Fibroblast of skin of abdomen (primary cell): ENCODE results near the gene TRPM1. TPM values are rescaled to one million over a fixed set of nuclear protein-coding genes. Genes with fewer than 3 reads are reported as not detected.

ENCODE experiments used
- DNase-seq: peaks from one replicate; pipeline ENCODE4 v3.0.0-alpha.2; 2013
- polyA plus RNA-seq, 2 experiments: library from polyadenylated mRNA; unstranded; fragments of 120-200 nt; gene quantifications; one replicate each; pipeline ENCODE4 v1.2.1, GENCODE V29; 2013; ENCODE audit not compliant: insufficient read length in 2 of 2

The TRPM1 gene
- polyA plus RNA-seq (2013, experiment 1 of 2; ENCODE audit: insufficient read length), result 0.14 TPM
- polyA plus RNA-seq (2013, experiment 2 of 2; ENCODE audit: insufficient read length), result not detected

DNA sequence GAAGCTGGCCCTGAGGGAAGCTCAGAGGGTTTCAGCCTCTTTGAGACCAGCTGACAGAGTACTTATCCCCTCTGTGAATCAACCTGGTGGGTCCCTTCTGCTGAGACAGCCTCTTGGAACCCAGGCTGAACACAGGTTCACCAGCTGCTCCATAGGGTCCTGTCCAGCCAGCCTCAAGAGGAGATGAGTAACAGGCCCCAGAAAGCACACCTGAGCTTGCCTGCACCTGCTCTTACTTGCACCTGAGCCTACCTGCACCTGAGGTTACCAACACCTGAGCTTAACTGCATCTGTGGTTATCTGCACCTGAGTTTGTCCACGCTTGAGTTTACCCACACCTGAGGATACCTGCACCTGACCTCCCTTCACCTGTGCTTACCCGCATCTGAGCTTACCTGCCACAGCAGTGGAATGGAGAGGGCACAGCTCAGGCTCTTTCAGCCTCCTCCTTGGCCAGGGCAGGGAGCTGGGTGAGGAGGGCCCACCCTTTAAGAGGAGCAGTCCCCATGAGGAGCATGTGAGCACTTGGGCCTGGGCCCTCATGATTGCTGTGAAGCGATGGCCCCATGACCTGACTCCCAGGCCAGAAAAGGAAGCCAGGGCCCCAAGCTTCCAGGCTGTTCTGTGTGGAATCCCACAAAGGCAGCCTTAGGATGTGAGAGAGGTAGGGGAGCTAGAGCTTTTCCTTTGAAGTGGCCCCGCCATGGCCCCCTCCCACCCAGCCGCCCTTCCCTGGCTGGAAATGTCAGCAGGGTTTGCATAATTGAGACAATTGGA lies at the start of gene TRPM1:
Gene TRPM1, minus strand, starts transcription at position 464 of the 777 bp plus-strand sequence. CDS start 20,370 bp downstream, outside the sequence.
- no peak for DNase-seq

DNA sequence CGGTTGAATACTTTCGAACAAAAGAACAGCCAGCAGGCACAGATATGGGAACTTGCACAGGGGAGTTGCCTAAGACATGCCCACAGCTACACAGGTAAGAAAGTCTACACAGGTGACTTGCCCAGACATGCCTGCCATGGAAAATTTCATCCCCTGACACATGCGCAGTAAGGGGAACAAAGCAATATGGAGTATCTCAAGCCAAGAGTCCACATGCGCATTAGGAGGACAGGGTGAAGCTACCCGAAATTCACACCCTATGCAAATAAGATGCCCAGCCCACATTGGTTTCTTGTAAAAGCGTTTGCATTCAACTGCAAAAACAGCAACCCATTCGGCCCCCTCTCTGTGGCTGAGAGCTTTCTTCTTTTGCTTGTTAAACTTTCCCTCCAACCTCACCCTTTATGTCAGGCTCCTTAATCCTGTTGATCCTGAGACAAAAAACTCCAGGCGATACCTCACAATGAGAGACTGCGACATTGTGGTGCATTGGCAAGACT lies 49.3 kb upstream of the TRPM1 start:
- no peak for DNase-seq

GRCh38 chr15:31149987-31150386 lies 48.5 kb upstream of the TRPM1 start:
- DNase-seq, result no peak

DNA sequence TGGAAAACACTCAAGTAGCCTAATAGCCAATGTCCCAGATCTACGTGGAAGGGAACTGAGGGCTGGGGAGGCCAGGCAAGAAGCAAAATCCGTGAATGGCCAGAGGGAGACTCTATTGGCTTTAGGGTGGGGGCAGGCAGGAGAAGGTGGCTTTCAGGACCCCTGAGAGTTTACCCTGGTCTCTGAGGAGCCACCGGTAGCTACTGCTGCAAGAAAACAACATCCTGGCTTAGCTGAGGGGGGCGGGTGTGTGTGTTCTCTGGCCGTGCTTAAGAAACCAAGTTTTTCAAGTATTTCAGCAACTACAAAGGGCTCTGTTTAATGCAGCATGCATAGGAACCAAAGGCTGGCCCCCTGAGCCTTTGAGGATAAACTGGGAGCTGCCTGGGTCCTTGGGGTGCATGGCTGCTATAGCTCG lies 47.6 kb upstream of the TRPM1 start:
- no peak for DNase-seq

- no peak for DNase-seq
Observed at GRCh38 chr15:31148297-31149087, 47.0 kb upstream of the TRPM1 start.

GRCh38 chr15:31147944-31148296 lies 46.4 kb upstream of the TRPM1 start:
- DNase-seq, result no peak

GRCh38 chr15:31147456-31147855 lies 45.9 kb upstream of the TRPM1 start:
- no peak for DNase-seq

DNA sequence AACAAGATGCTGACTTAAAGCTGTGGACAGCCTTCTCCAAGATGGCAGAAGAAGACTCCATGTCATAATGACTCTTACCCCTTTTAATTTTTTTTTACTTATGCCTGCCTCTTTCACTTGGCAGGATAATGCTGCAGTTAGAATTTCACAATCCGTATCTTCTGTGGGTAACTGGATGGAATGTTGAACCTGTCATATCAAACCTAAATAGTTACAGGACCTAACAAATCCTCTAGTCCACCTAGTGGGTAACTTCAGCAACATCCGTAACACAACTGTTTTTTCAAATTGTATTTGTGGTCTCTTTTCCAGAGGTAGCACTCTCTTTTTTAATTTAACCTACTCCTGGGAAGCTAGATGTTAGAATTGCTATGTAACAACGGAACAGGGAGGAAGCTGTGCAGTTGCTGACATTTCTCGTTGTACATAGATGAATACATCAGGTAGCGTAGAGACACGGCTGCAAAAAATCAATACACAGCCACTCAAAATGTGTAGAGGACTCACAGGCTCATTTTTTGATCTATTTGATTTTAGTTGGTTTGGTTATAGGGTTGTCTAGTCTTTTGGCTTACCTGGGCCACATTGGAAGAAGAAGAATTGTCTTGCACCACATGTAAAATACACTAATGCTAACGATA lies 43.9 kb upstream of the TRPM1 start:
- DNase-seq, result peak; percentile 8

DNA sequence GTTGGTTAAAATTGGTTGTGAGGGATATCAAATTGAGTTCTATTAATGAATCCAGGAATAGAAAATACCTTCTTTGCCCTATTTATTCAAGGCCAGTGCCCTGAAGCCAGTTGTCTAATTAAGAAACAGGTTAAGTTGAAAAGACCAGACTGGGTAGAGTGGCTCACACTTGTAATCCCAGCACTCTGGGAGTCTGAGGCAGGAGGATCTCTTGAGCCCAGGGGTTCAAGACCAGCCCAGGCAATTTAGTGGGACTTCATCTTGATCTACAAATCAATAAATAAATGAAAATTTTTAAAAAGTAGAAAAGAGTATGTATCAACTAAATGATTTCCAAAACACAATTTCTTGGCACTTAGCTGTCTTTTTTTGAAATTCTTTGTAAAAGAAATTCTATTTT lies 40.3 kb upstream of the TRPM1 start:
- no peak for DNase-seq

GRCh38 chr15:31136607-31137328 lies 35.2 kb upstream of the TRPM1 start:
- DNase-seq, result no peak

GRCh38 chr15:31136016-31136415 lies 34.5 kb upstream of the TRPM1 start:
- no peak for DNase-seq

- no peak for DNase-seq
Observed at GRCh38 chr15:31135523-31135922, 34.0 kb upstream of the TRPM1 start.

DNA sequence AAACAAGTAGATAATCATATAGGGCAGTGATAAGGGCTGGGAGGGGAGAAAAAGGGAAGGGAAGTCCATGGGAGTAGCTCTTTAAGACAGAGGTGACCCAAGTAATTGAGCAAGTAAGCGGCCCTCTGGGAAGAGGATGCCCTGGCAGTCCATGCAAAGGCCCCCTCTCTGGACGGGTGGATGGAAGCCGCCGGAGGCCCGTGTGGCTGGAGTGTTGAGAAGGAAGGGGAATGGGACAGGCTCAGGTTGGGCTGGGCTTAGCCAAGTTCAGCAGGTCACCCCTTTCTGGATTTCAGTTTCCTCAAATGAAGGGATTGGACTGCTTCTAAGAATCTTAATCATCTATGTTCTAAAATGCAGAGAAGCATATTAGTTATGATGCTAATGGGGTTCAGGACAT lies 32.4 kb upstream of the TRPM1 start:
- no peak for DNase-seq

GRCh38 chr15:31131853-31132375 lies 30.4 kb upstream of the TRPM1 start:
- DNase-seq, result no peak

DNA sequence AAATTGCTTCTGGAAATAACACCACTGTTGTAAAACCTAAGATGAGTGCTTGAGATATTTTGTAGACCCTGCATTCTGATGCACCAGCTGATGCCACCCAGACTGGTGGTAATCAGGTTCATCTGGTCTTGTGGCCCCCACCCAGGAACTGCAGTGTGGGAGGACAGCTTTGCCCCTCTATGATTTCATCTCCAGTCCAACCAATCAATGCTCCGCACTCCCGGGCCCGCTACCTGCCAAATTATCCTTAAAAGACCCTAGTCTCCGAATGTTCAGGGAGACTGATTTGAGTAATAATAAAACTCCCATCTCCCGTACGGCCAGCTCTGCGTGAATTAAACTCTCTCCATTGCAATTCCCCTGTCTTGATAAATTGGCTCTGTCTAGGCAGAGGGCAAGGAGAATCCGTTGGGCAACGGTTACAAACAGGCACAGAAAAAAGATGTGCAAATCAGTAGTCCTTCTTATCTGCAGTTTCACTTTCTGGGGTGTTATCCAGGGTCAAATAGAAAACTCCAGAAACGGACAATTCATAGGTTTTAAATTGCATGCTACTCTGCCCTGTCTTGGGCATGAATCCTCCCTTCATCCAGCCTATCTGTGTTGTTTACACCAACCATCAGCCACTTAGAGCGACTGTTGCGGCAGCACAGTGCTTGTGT lies 29.2 kb upstream of the TRPM1 start:
- no peak for DNase-seq

- DNase-seq, result no peak
Observed at GRCh38 chr15:31129769-31130303, 28.3 kb upstream of the TRPM1 start.

GRCh38 chr15:31128919-31129768 lies 27.6 kb upstream of the TRPM1 start:
- DNase-seq, result peak; percentile 47

DNA sequence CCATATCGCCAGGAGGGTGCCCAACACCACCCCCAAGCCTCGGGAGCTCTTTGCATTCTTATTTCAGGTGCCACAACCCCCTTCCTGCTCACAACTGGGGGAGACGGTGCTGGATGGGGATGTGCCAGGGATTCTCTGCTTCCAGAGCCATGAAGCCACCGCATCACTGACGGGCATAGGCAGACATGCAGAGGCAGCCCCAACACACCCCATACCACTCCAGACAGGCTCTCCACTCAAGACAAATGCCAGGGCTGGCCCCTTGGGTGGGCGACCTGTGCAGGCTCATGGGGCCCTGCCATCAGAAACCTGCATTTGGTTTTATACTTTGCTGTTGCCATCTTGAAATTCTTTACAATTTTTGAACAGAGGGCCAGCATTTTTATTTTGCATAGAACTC lies 27.0 kb upstream of the TRPM1 start:
- DNase-seq, result no peak

DNA sequence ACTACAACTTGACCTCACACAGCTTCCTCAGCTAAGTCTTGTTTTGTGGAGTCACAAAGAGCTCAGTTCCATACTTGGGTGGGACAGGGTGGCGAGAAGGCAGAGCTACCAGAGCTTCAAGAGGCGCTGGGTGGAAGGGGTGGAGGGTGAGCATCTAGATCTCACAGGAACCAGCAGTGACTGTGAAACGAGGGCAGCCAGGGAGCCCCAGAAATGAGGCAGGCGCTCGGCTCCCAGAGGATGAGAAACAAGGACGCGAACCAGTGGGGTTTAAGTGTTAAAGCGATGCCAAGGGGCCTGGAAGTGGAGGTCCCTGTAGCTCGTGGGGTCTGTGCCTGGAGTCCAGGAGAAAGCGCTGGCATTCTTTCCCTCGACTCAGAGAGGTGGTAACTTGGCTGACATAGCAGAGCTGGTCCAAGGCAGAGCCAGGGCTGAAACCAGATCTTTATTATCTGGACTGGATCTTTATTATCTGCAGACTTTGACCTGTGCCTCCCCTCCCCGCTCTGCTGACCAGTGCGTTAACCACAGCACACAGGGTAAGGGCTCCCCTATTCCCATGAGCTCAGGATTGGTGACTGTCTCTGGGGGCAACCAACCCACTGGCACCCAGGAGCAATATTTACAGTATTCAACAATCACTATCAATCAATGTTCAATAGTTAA lies 26.2 kb upstream of the TRPM1 start:
- DNase-seq, result no peak

DNA sequence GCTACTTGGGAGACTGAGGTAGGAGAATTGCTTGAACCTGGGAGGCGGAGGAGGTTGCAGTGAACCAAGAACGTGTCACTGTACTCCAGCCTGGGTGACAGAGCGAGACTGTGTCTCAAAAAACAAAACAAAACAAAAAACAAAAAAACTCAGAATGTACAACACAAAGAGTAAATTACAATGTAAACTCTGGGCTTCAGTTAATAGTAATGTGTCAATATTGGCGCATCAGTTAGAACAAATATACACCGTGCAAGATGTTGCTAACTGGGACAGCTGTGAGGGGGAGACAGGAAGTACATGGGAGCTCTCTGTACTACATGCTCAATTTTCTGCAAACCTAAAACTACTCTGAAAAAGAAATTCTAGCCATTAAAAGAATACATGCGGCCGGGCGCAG lies 23.5 kb upstream of the TRPM1 start:
- DNase-seq, result no peak
